ENCODE measurements around the gene FMNL2. TPM values are rescaled to one million over a fixed set of nuclear protein-coding genes. Genes with fewer than 3 reads are reported as not detected.
A peak's percentile ranks its signal among the peaks of the same experiment; 100 is the strongest.

FMNL2 gene
- total and polyA plus RNA-seq, 2 experiments from 2014 or later: 4.4 to 18.6 TPM

- Histone ChIP-seq H3K4me2 (ENCODE audit: unreplicated experiment) (no peak overlapping the region), H2AFZ (no peak overlapping the region), H3K27ac (no peak overlapping the region), H3K4me3 (no peak overlapping the region), H3K79me2 (ENCODE audit: insufficient read depth) (no peaks in the 10 kb centered on the region), H3K36me3 (ENCODE audit: low read depth) (no peaks in the 10 kb centered on the region), H3K9ac (no peak overlapping the region), H3K9me3 (ENCODE audit: low read depth) (no peaks in the 10 kb centered on the region), H4K20me1 (ENCODE audit: insufficient read depth) (no peaks in the 10 kb centered on the region), H3K9me2 (ENCODE audit: insufficient read depth) (no peaks in the 10 kb centered on the region), H3K4me1 (ENCODE audit: insufficient read depth) (no peaks in the 10 kb centered on the region), H3K27me3 (replicated peaks; ENCODE audit: insufficient read depth) (no peaks in the 10 kb centered on the region), H3F3A (ENCODE audit: insufficient read depth) (no peaks in the 10 kb centered on the region)
- no peak for TF ChIP-seq EZH2phosphoT487 (IDR thresholded peaks at IDR 0.05; ENCODE audit: insufficient read depth, low read depth)
- TF ChIP-seq EZH2 (IDR thresholded peaks at IDR 0.05; ENCODE audit: insufficient read depth, poor library complexity, severe bottlenecking): no peak
- WGBS, 2 experiments (ENCODE audit: low coverage in 1 of 2, low lambda C conversion rate in 2 of 2, missing lambda C conversion rate in 2 of 2): 41 to 53% methylated on average over 3 of the region's 3 CpGs
- in situ Hi-C loops (cut with MboI): no loop called here
- no peak for DNase-seq
Observed at GRCh38 chr2:152301131-152301530, 33.8 kb upstream of the FMNL2 start.

GRCh38 chr2:152303951-152304350, 31.0 kb upstream of the FMNL2 start:
- Histone ChIP-seq H3K4me2 (ENCODE audit: unreplicated experiment) (no peak overlapping the region), H3K36me3 (ENCODE audit: low read depth) (no peaks in the 10 kb centered on the region), H4K20me1 (ENCODE audit: insufficient read depth) (no peaks in the 10 kb centered on the region), H3K9me2 (ENCODE audit: insufficient read depth) (no peaks in the 10 kb centered on the region; the same call in 1 of the 2 replicates), H3K79me2 (ENCODE audit: insufficient read depth) (no peaks in the 10 kb centered on the region), H3K27ac (no peak overlapping the region), H3K4me1 (ENCODE audit: insufficient read depth) (no peaks in the 10 kb centered on the region), H2AFZ (no peak overlapping the region), H3K9ac (no peak overlapping the region), H3F3A (ENCODE audit: insufficient read depth) (no peaks in the 10 kb centered on the region), H3K9me3 (ENCODE audit: low read depth) (no peaks in the 10 kb centered on the region), H3K27me3 (replicated peaks; ENCODE audit: insufficient read depth) (no peaks in the 10 kb centered on the region), H3K4me3 (no peak overlapping the region)
- 70 to 78% methylated on average over 2 of the region's 2 CpGs for WGBS, 2 experiments (ENCODE audit: low coverage in 1 of 2, low lambda C conversion rate in 2 of 2, missing lambda C conversion rate in 2 of 2)
- in situ Hi-C loops (cut with MboI): no loop called here
- no peak for DNase-seq
- TF ChIP-seq EZH2phosphoT487 (IDR thresholded peaks at IDR 0.05; ENCODE audit: insufficient read depth, low read depth) (no peak), EZH2 (IDR thresholded peaks at IDR 0.05; ENCODE audit: insufficient read depth, poor library complexity, severe bottlenecking) (no peak)

GRCh38 chr2:152304836-152305235, 30.1 kb upstream of the FMNL2 start:
- H3K27me3 ChIP-seq (replicated peaks; ENCODE audit: insufficient read depth): no peaks in the 10 kb centered on the region
- H2AFZ ChIP-seq: no peak overlapping the region
- no peaks in the 10 kb centered on the region for H4K20me1 ChIP-seq (ENCODE audit: insufficient read depth)
- in situ Hi-C loops (cut with MboI): no loop called here
- no peak overlapping the region for H3K4me2 ChIP-seq (ENCODE audit: unreplicated experiment)
- no peak for TF ChIP-seq EZH2 (IDR thresholded peaks at IDR 0.05; ENCODE audit: insufficient read depth, poor library complexity, severe bottlenecking)
- TF ChIP-seq EZH2phosphoT487 (IDR thresholded peaks at IDR 0.05; ENCODE audit: insufficient read depth, low read depth): no peak
- WGBS, 2 experiments (ENCODE audit: low coverage in 1 of 2, low lambda C conversion rate in 2 of 2, missing lambda C conversion rate in 2 of 2): 85 to 87% methylated on average over 1 of the region's 1 CpG
- no peaks in the 10 kb centered on the region for H3K9me3 ChIP-seq (ENCODE audit: low read depth)
- no peak overlapping the region for H3K9ac ChIP-seq
- no peaks in the 10 kb centered on the region for H3K36me3 ChIP-seq (ENCODE audit: low read depth)
- no peaks in the 10 kb centered on the region for H3F3A ChIP-seq (ENCODE audit: insufficient read depth)
- H3K79me2 ChIP-seq (ENCODE audit: insufficient read depth): no peaks in the 10 kb centered on the region
- peak; percentile 44 for DNase-seq
- no peaks in the 10 kb centered on the region; the same call in 1 of the 2 replicates for H3K9me2 ChIP-seq (ENCODE audit: insufficient read depth)
- H3K4me1 ChIP-seq (ENCODE audit: insufficient read depth): no peaks in the 10 kb centered on the region
- H3K4me3 ChIP-seq: no peak overlapping the region
- no peak overlapping the region for H3K27ac ChIP-seq

GRCh38 chr2:152307863-152308262, 27.1 kb upstream of the FMNL2 start:
- no peaks in the 10 kb centered on the region; the same call in 1 of the 2 replicates for H3K9me2 ChIP-seq (ENCODE audit: insufficient read depth)
- H3K4me2 ChIP-seq (ENCODE audit: unreplicated experiment): no peak overlapping the region
- no peaks in the 10 kb centered on the region for H3K27me3 ChIP-seq (replicated peaks; ENCODE audit: insufficient read depth)
- H3F3A ChIP-seq (ENCODE audit: insufficient read depth): no peaks in the 10 kb centered on the region
- no peak overlapping the region for H2AFZ ChIP-seq
- H3K79me2 ChIP-seq (ENCODE audit: insufficient read depth): no peaks in the 10 kb centered on the region
- H4K20me1 ChIP-seq (ENCODE audit: insufficient read depth): no peaks in the 10 kb centered on the region
- no peak for DNase-seq
- WGBS, 2 experiments (ENCODE audit: low coverage in 1 of 2, low lambda C conversion rate in 2 of 2, missing lambda C conversion rate in 2 of 2): 96% methylated on average over 1 of the region's 1 CpG
- no peaks in the 10 kb centered on the region for H3K9me3 ChIP-seq (ENCODE audit: low read depth)
- H3K9ac ChIP-seq: no peak overlapping the region
- in situ Hi-C loops (cut with MboI): no loop called here
- no peaks in the 10 kb centered on the region for H3K4me1 ChIP-seq (ENCODE audit: insufficient read depth)
- H3K36me3 ChIP-seq (ENCODE audit: low read depth): no peaks in the 10 kb centered on the region
- no peak overlapping the region for H3K27ac ChIP-seq
- H3K4me3 ChIP-seq: no peak overlapping the region
- TF ChIP-seq EZH2phosphoT487 (IDR thresholded peaks at IDR 0.05; ENCODE audit: insufficient read depth, low read depth): no peak
- no peak for TF ChIP-seq EZH2 (IDR thresholded peaks at IDR 0.05; ENCODE audit: insufficient read depth, poor library complexity, severe bottlenecking)
